Neural cell (in vitro differentiated cells): ENCODE results near the gene NFYC. TPM values are rescaled to one million over a fixed set of nuclear protein-coding genes. Genes with fewer than 3 reads are reported as not detected.

Experiments
- H2AFZ ChIP-seq: fragments of 200-600, 300-800 bp; sonication (generic), shearing (Covaris generic); 2 replicates; pipeline ENCODE4 v1.6.0; 2014; ENCODE audit warnings: low read depth, mild to moderate bottlenecking, antibody characterized with exemption, low read length, moderate library complexity
- H3F3A ChIP-seq: fragments of 200-600 bp; shearing (Covaris generic); 2 replicates; pipeline ENCODE4 v1.6.1; 2016; ENCODE audit warnings: mild to moderate bottlenecking, moderate library complexity, mixed read lengths, antibody characterized with exemption, low read length; ENCODE audit not compliant: insufficient read depth, poor library complexity, severe bottlenecking
- H3K27ac ChIP-seq: fragments of 200-600, 300-800 bp; sonication (generic), shearing (Covaris generic); 2 replicates; pipeline ENCODE4 v1.5.1; 2014; ENCODE audit warnings: mild to moderate bottlenecking, low read length, moderate library complexity
- H3K27me3 ChIP-seq: fragments of 300-800, 200-600 bp; sonication (generic), shearing (Covaris generic); 2 replicates; pipeline ENCODE4 v1.6.0; 2014; ENCODE audit warnings: mild to moderate bottlenecking, low read depth, low read length, moderate library complexity; ENCODE audit not compliant: insufficient read depth
- H3K36me3 ChIP-seq: fragments of 300-800, 200-600 bp; sonication (generic), shearing (Covaris generic); 2 replicates; pipeline ENCODE4 v1.5.1; 2014; ENCODE audit warnings: mild to moderate bottlenecking, antibody characterized with exemption, low read length, moderate library complexity; ENCODE audit not compliant: insufficient read depth
- H3K4me2 ChIP-seq: fragments of 300-800, 200-600 bp; sonication (generic), shearing (Covaris generic); 2 replicates; pipeline ENCODE4 v1.6.0; 2014; ENCODE audit warnings: mild to moderate bottlenecking, low read length
- H3K4me3 ChIP-seq: fragments of 300-800, 200-600 bp; sonication (generic), shearing (Covaris generic); 2 replicates; pipeline ENCODE4 v1.5.1; 2014; ENCODE audit warnings: mild to moderate bottlenecking, low read length, moderate library complexity
- H3K79me2 ChIP-seq: fragments of 200-600 bp; shearing (Covaris generic); replicated peaks from 2 replicates; pipeline ENCODE4 v1.6.0; 2014; ENCODE audit warnings: mild to moderate bottlenecking, low read length, moderate library complexity; ENCODE audit not compliant: insufficient read depth
- H3K9ac ChIP-seq: fragments of 300-800, 200-600 bp; sonication (generic), shearing (Covaris generic); 2 replicates; pipeline ENCODE4 v1.6.1; 2016; ENCODE audit warnings: mild to moderate bottlenecking, low read length, mixed read lengths
- H3K9me2 ChIP-seq: fragments of 200-600 bp; shearing (Covaris generic); 2 replicates; pipeline ENCODE4 v1.6.1; 2016; ENCODE audit warnings: mild to moderate bottlenecking, low read length, mixed read lengths; ENCODE audit not compliant: insufficient read depth
- H3K9me3 ChIP-seq: fragments of 200-600, 300-800 bp; sonication (generic), shearing (Covaris generic); 2 replicates; pipeline ENCODE4 v1.6.1; 2016; ENCODE audit warnings: mild to moderate bottlenecking, mixed run types, low read length, moderate library complexity, mixed read lengths
- H4K20me1 ChIP-seq: fragments of 200-600 bp; shearing (Covaris generic); 2 replicates; pipeline ENCODE4 v1.6.1; 2016; ENCODE audit warnings: mild to moderate bottlenecking, mixed run types; ENCODE audit not compliant: insufficient read depth
- CTCF ChIP-seq: fragments of 450-650 bp; IDR thresholded peaks from 2 replicates; pipeline ENCODE4 v1.5.1; 2014; ENCODE audit warnings: antibody characterized with exemption, mild to moderate bottlenecking, moderate library complexity; ENCODE audit not compliant: poor library complexity, severe bottlenecking
- EP300 ChIP-seq: fragments of 450-650 bp; conservative IDR thresholded peaks from 2 replicates; pipeline ENCODE4 v1.6.1; 2014; ENCODE audit warnings: antibody characterized with exemption, mild to moderate bottlenecking, moderate library complexity; ENCODE audit not compliant: poor library complexity, severe bottlenecking
- EZH2 ChIP-seq: fragments of 200-600, 300-800 bp; shearing (Covaris generic), sonication (generic); IDR thresholded peaks from 2 replicates; pipeline ENCODE4 v1.6.1; 2014; ENCODE audit warnings: antibody characterized with exemption, low read length, borderline replicate concordance, mild to moderate bottlenecking; ENCODE audit not compliant: insufficient read depth, poor library complexity, severe bottlenecking
- MXI1 ChIP-seq: fragments of 450-650 bp; conservative IDR thresholded peaks from 2 replicates; pipeline ENCODE4 v1.6.1; 2014; ENCODE audit warnings: antibody characterized with exemption, mild to moderate bottlenecking; ENCODE audit not compliant: poor library complexity, severe bottlenecking
- POLR2AphosphoS5 ChIP-seq: IDR thresholded peaks from 2 replicates; pipeline ENCODE4 v1.6.1; 2012
- RAD21 ChIP-seq: fragments of 450-650 bp; conservative IDR thresholded peaks from 2 replicates; pipeline ENCODE4 v1.6.1; 2014; ENCODE audit warnings: antibody characterized with exemption, mild to moderate bottlenecking, moderate library complexity
- REST ChIP-seq: IDR thresholded peaks from 2 replicates; pipeline ENCODE4 v1.6.1; 2012; ENCODE audit warnings: borderline replicate concordance
- SMC3 ChIP-seq: fragments of 450-650 bp; conservative IDR thresholded peaks from 2 replicates; pipeline ENCODE4 v1.6.1; 2014; ENCODE audit warnings: antibody characterized with exemption, mild to moderate bottlenecking, moderate library complexity; ENCODE audit not compliant: poor library complexity
- TAF1 ChIP-seq: IDR thresholded peaks from 2 replicates; pipeline ENCODE4 v1.6.1; 2012; ENCODE audit warnings: low read depth
- polyA plus RNA-seq: library from polyadenylated mRNA; depleted of rRNA; stranded (reverse); fragments of >200 nt; gene quantifications from 2 replicates; pipeline ENCODE4 v1.2.3, GENCODE V29; 2014

The NFYC gene
- polyA plus RNA-seq, 1 donor from 2014 or later = 66.0 TPM

GRCh38 chr1:40717955-40718354, 26.5 kb downstream of the NFYC start:
- Histone ChIP-seq H4K20me1 (no peaks in the 10 kb centered on the region), H2AFZ (no peak overlapping the region), H3K36me3 (no peaks in the 10 kb centered on the region), H3K27ac (no peak overlapping the region), H3K4me2 (no peak overlapping the region), H3K4me3 (no peak overlapping the region), H3K27me3 (no peaks in the 10 kb centered on the region), H3K9me3 (no peaks in the 10 kb centered on the region), H3F3A (no peaks in the 10 kb centered on the region), H3K9me2 (no peaks in the 10 kb centered on the region), H3K79me2 (peaks cover 55% of the 10 kb centered on the region), H3K9ac (no peak overlapping the region)
- no peak for TF ChIP-seq RAD21
- TF ChIP-seq EP300 = no peak
- TF ChIP-seq TAF1 = no peak
- TF ChIP-seq MXI1 = no peak
- no peak for TF ChIP-seq EZH2
- TF ChIP-seq CTCF = no peak
- TF ChIP-seq SMC3 = no peak
- no peak for TF ChIP-seq REST
- no peak for TF ChIP-seq POLR2AphosphoS5

- H3F3A ChIP-seq = no peaks in the 10 kb centered on the region
- no peaks in the 10 kb centered on the region for H3K9me2 ChIP-seq
- H3K27ac ChIP-seq = no peak overlapping the region
- H3K79me2 ChIP-seq = peaks cover 47% of the 10 kb centered on the region
- no peak overlapping the region for H3K4me3 ChIP-seq
- TF ChIP-seq CTCF (no peak), RAD21 (no peak), MXI1 (no peak), EP300 (no peak), POLR2AphosphoS5 (no peak), REST (no peak), TAF1 (no peak), EZH2 (no peak), SMC3 (no peak)
- H3K9me3 ChIP-seq = no peaks in the 10 kb centered on the region
- no peak overlapping the region for H3K9ac ChIP-seq
- H3K36me3 ChIP-seq = no peaks in the 10 kb centered on the region
- no peak overlapping the region for H2AFZ ChIP-seq
- H3K27me3 ChIP-seq = no peaks in the 10 kb centered on the region
- no peaks in the 10 kb centered on the region for H4K20me1 ChIP-seq
- H3K4me2 ChIP-seq = no peak overlapping the region
These were observed 29.0 kb downstream of the NFYC start for GRCh38 chr1:40720493-40720892.
